Lung (tissue), 12 donors: ENCODE results near the gene OR6J1. TPM values are rescaled to one million over a fixed set of nuclear protein-coding genes. Genes with fewer than 3 reads are reported as not detected.
"Not testable (repeated sequence)": the region's sequence is repeated elsewhere in the genome, so short reads cannot be mapped to it uniquely, and the experiment has no call there.

Experiments
- ATAC-seq: fragments of 200-7000 bp; cut with Tn5 transposase; one replicate; pipeline ENCODE4 v1.9.1; 2020; ENCODE audit warnings: moderate number of reproducible peaks; ENCODE audit not compliant: insufficient read depth, low FRiP score
- DNase-seq, 3 donors: peaks; one replicate each; pipeline ENCODE4 v3.0.0-alpha.2; 2013 to 2017
- H3K27ac ChIP-seq, 2 donors: one replicate each; pipeline ENCODE4 v1.5.1; 2013; ENCODE audit warnings: mild to moderate bottlenecking in 2 of 2, moderate library complexity in 2 of 2, control low read depth in 1 of 2, inconsistent platforms in 1 of 2, low read depth in 1 of 2, low read length in 1 of 2
- H3K27me3 ChIP-seq, 3 donors: one replicate each; pipeline ENCODE4 v1.5.1; 2013; ENCODE audit warnings: low read length in 2 of 3; ENCODE audit not compliant: control insufficient read depth in 3 of 3, insufficient read depth in 3 of 3
- H3K36me3 ChIP-seq, 4 donors: one replicate each; pipeline ENCODE4 v1.5.1; 2013; ENCODE audit warnings: low read length in 4 of 4, mild to moderate bottlenecking in 1 of 4, moderate library complexity in 1 of 4; ENCODE audit not compliant: control insufficient read depth in 4 of 4, insufficient read depth in 4 of 4
- H3K4me1 ChIP-seq, 5 donors: one replicate each; pipeline ENCODE4 v1.5.1; 2013; ENCODE audit warnings: low read length in 5 of 5, mild to moderate bottlenecking in 2 of 5, moderate library complexity in 1 of 5; ENCODE audit not compliant: control insufficient read depth in 5 of 5, insufficient read depth in 5 of 5
- H3K4me3 ChIP-seq: one replicate; pipeline ENCODE4 v1.5.1; 2013; ENCODE audit warnings: mild to moderate bottlenecking, control low read depth, moderate library complexity
- H3K9ac ChIP-seq, 2 donors: one replicate each; pipeline ENCODE4 v1.5.1; 2013; ENCODE audit warnings: low read length in 2 of 2, control low read depth in 1 of 2; ENCODE audit not compliant: insufficient read depth in 1 of 2
- H3K9me3 ChIP-seq, 4 donors: one replicate each; pipeline ENCODE4 v1.5.1; 2013; ENCODE audit warnings: low read length in 3 of 4, mild to moderate bottlenecking in 1 of 4, moderate library complexity in 1 of 4; ENCODE audit not compliant: control insufficient read depth in 4 of 4, insufficient read depth in 3 of 4
- WGBS, 2 donors: extraction: QIAGEN DNeasy Blood & Tissue Kit; methylation state at CpG; one replicate each; pipeline ENCODE4 v1.1.7; 2013; 5-methylcytosine and 5-hydroxymethylcytosine counted together
- polyA plus RNA-seq, 2 donors: library from polyadenylated mRNA; stranded (reverse); fragments of 200-250 nt; gene quantifications; one replicate each; pipeline ENCODE4 v1.2.1, GENCODE V29; 2013
- total RNA-seq, 2 donors: library from RNA; depleted of rRNA in 1 of 2; stranded (reverse); fragments of >200 nt in 1 of 2; gene quantifications; one replicate each; pipeline ENCODE4 v1.2.1, GENCODE V29; 2014 to 2021
- TF ChIP-seq, protein P1 (sequence below): IDR thresholded peaks from 2 replicates; pipeline ENCODE4 v1.5.1; 2012; ENCODE audit warnings: mild to moderate bottlenecking; ENCODE audit errors: control extremely low read depth, extremely low read depth
- donor health status: control.
- donor health status: control.
- donor health status: Bipolar disorder and iron deficiency.
- donor health status: healthy.
- donor health status: DM: yes; HTN: yes; CAD: no.

OR6J1 gene
- total and polyA plus RNA-seq, 4 donors: 0.11 TPM; not detected in 3

DNA sequence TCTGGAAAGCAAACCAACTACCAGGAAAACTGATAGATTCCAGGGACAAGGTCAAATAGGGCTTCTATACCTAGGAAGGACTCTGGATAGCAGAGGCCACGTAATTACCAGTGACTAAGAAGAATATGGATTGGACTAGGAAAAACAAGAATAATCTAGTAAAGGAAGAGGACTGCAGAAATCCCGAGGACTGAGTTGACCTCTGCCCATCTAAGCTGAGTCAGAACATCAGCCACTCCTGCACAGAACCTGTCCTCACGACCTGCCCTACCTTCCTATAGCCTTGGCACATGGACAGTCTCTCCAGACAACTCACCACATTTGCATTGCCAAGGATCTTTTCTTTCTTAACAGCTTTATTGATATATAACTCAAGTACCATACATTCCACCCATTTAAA lies 2.3 kb downstream of the OR6J1 start:
- Histone ChIP-seq H3K9ac (no peak overlapping the region), H3K27ac (no peak overlapping the region), H3K36me3 (no peaks in the 10 kb centered on the region), H3K4me3 (no peak overlapping the region), H3K9me3 (no peaks in the 10 kb centered on the region), H3K27me3 (no peaks in the 10 kb centered on the region), H3K4me1 (no peaks in the 10 kb centered on the region)
- WGBS, 2 donors: 64 to 72% methylated on average over 3 of the region's 3 CpGs
- TF ChIP-seq, protein P1, sequence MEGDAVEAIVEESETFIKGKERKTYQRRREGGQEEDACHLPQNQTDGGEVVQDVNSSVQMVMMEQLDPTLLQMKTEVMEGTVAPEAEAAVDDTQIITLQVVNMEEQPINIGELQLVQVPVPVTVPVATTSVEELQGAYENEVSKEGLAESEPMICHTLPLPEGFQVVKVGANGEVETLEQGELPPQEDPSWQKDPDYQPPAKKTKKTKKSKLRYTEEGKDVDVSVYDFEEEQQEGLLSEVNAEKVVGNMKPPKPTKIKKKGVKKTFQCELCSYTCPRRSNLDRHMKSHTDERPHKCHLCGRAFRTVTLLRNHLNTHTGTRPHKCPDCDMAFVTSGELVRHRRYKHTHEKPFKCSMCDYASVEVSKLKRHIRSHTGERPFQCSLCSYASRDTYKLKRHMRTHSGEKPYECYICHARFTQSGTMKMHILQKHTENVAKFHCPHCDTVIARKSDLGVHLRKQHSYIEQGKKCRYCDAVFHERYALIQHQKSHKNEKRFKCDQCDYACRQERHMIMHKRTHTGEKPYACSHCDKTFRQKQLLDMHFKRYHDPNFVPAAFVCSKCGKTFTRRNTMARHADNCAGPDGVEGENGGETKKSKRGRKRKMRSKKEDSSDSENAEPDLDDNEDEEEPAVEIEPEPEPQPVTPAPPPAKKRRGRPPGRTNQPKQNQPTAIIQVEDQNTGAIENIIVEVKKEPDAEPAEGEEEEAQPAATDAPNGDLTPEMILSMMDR: no peak
- ATAC-seq (no peak), DNase-seq (no peak)

DNA sequence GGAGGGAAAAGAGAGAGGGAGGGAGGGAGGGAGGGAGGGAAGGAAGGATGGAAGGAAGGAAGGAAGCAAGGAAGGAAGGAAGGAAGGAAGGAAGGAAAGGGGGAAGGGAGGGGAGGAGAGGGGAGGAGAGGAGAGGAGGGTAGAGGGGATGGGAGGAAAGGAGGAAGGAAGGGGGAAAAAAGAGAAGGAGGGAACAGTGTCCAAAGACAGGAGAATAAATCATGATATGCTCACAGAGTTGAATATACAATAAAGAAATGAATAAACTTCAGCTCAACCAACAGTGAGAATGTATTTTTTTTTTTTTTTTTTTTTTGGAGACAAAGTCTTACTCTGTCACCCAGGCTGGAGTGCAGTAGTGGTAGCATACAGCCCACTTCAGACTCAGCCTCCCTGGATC lies 4.0 kb downstream of the OR6J1 start:
- H3K27me3 ChIP-seq: no peaks in the 10 kb centered on the region
- no peak for ATAC-seq
- DNase-seq: no peak
- H3K4me3 ChIP-seq: no peak overlapping the region
- TF ChIP-seq, protein P1: no peak
- H3K36me3 ChIP-seq: no peaks in the 10 kb centered on the region
- H3K4me1 ChIP-seq: no peaks in the 10 kb centered on the region
- no peak overlapping the region for H3K27ac ChIP-seq
- no peak overlapping the region for H3K9ac ChIP-seq
- no peaks in the 10 kb centered on the region for H3K9me3 ChIP-seq

DNA sequence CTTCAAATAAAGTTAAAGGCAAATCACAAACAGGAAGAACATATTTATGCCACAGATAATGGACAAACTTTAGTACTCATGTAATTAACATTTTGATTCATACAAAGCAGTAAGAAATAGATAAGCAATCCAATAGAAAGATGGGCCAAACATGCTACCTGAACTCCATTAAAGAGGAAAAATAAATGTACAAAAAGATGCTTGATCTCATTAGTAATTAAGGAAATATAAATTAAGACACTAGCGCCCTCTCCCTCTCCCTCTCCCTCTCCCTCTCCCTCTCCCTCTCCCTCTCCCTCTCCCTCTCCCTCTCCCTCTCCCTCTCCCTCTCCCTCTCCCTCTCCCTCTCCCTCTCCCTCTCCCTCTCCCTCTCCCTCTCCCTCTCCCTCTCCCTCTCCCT lies 8.2 kb downstream of the OR6J1 start:
- H3K27me3 ChIP-seq, H3K36me3 ChIP-seq, H3K27ac ChIP-seq, H3K9ac ChIP-seq, DNase-seq, H3K9me3 ChIP-seq, H3K4me1 ChIP-seq, H3K4me3 ChIP-seq, ATAC-seq: not testable (repeated sequence)
- 0 to 23% methylated on average over 1 of the region's 1 CpG for WGBS, 2 donors

DNA sequence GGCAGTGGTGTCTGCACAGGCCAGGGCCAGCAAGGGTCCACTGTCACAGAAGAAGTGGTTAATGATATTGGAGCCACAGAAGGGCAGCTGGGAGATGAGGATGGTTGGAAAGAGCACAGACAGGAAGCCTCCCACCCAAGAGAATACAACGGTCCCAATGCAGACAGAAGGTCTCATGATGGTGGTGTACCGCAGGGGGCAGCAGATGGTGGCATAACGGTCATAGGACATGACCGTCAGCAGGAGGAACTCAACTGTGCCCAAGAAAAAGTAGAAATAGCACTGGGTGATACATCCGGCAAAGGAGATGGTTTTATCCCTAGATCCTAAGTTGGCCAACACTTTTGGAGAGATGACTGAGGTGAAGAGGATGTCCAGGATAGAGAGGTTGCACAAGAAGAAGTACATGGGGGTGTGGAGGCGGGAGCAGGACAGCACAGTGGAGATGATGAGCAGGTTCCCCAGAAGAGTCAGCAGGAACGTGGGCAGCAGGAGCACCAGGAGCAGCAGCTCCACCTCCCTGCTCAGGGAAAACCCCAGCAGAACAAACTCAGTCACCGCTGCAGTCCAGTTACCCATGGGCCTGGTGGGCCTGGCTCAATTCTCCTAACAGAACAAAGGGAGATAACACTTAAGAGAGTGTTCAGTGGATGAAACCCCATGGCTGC lies 9.8 kb downstream of the OR6J1 start:
- Histone ChIP-seq H3K4me3 (no peak overlapping the region), H3K36me3 (no peaks in the 10 kb centered on the region), H3K4me1 (peaks cover 0 to 1% (median 0%) of the 10 kb centered on the region in 5 donors), H3K9ac (no peak overlapping the region), H3K9me3 (peaks cover 0 to under 1% (median 0%) of the 10 kb centered on the region in 4 donors), H3K27me3 (no peaks in the 10 kb centered on the region), H3K27ac (no peak overlapping the region)
- 86 to 92% methylated on average over 8 of the region's 8 CpGs for WGBS, 2 donors
- no peak for ATAC-seq
- TF ChIP-seq, protein P1: no peak
- no peak for DNase-seq
